Cardiac muscle cell (in vitro differentiated cells and primary cell): Measurements from ENCODE around the gene KDM3B. TPM values are rescaled to one million over a fixed set of nuclear protein-coding genes. Genes with fewer than 3 reads are reported as not detected.

Source experiments
- DNase-seq, 2 donors: peaks; one replicate each; pipeline versions ENCODE4 v3.0.0 to v3.0.0-alpha.2; 2010 to 2017; ENCODE audit warnings: low read depth in 1 of 2, low spot score in 1 of 2
- H3K27ac ChIP-seq: fragments of 200-600 bp; sonication (generic); 2 replicates; pipeline ENCODE4 v1.5.1; 2016
- H3K27me3 ChIP-seq: fragments of 200-600 bp; sonication (generic); 2 replicates; pipeline ENCODE4 v1.6.0; 2016; ENCODE audit warnings: control low read depth
- H3K36me3 ChIP-seq: fragments of 200-600 bp; sonication (generic); 2 replicates; pipeline ENCODE4 v1.5.1; 2016; ENCODE audit warnings: control low read depth
- H3K4me1 ChIP-seq: fragments of 200-600 bp; sonication (generic); 2 replicates; pipeline ENCODE4 v1.8.1; 2017; ENCODE audit warnings: low read depth, mild to moderate bottlenecking, mixed run types
- H3K4me3 ChIP-seq: fragments of 200-600 bp; sonication (generic); 2 replicates; pipeline ENCODE4 v1.5.1; 2016; ENCODE audit warnings: mild to moderate bottlenecking
- H3K9me3 ChIP-seq: fragments of 200-600 bp; sonication (generic); 2 replicates; pipeline ENCODE4 v1.5.1; 2017; ENCODE audit warnings: low read depth, mild to moderate bottlenecking, control low read depth
- polyA plus RNA-seq: library from polyadenylated mRNA; unstranded; fragments of >200 nt; fragmentation: Nextera tagmentation; extraction: Ambion mirVana; gene quantifications from 2 replicates; pipeline ENCODE4 v1.2.1, GENCODE V29; 2016
- total RNA-seq: library from RNA; depleted of rRNA; stranded (reverse); fragments of >200 nt; gene quantifications from 2 replicates; pipeline ENCODE4 v1.2.3, GENCODE V29; 2016
- TF ChIP-seq, protein P1 (sequence below): IDR thresholded peaks from 2 replicates; pipeline ENCODE4 v1.5.1; 2012; ENCODE audit warnings: low read depth, mild to moderate bottlenecking, low read length

KDM3B gene
- total and polyA plus RNA-seq, 2 experiments from 2014 or later, result 36.5 to 99.2 TPM

DNA sequence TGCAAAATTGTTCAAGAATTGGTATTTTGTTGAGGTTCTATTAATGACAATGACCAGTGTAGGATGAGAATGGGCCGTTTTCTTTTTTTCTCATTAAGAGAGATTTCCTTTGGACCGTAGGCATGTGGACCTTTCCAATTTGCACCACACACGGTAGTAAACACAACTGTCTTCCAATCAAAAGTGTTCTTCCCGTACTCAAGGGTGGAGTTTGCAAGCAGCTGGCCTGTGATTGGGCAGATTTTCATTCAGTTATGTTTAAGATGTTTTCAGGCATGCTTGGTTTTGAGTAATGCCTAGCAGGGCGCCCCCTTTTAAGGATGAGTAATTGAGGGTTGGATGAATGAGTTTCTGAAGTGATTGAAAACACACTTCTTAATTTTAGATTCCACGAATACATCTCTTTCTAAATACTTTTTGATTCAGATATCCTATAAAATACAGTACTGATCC is 2.5 kb downstream of the KDM3B start:
- Histone ChIP-seq H3K27me3 (no peaks in the 10 kb centered on the region), H3K4me3 (peak overlapping the region; percentile 81), H3K9me3 (no peaks in the 10 kb centered on the region), H3K36me3 (no peaks in the 10 kb centered on the region), H3K27ac (peak overlapping the region; percentile 98), H3K4me1 (peaks cover 20% of the 10 kb centered on the region)
- peak; percentile 71 to 78 for DNase-seq
- TF ChIP-seq, protein P1, sequence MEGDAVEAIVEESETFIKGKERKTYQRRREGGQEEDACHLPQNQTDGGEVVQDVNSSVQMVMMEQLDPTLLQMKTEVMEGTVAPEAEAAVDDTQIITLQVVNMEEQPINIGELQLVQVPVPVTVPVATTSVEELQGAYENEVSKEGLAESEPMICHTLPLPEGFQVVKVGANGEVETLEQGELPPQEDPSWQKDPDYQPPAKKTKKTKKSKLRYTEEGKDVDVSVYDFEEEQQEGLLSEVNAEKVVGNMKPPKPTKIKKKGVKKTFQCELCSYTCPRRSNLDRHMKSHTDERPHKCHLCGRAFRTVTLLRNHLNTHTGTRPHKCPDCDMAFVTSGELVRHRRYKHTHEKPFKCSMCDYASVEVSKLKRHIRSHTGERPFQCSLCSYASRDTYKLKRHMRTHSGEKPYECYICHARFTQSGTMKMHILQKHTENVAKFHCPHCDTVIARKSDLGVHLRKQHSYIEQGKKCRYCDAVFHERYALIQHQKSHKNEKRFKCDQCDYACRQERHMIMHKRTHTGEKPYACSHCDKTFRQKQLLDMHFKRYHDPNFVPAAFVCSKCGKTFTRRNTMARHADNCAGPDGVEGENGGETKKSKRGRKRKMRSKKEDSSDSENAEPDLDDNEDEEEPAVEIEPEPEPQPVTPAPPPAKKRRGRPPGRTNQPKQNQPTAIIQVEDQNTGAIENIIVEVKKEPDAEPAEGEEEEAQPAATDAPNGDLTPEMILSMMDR, result no peak

DNA sequence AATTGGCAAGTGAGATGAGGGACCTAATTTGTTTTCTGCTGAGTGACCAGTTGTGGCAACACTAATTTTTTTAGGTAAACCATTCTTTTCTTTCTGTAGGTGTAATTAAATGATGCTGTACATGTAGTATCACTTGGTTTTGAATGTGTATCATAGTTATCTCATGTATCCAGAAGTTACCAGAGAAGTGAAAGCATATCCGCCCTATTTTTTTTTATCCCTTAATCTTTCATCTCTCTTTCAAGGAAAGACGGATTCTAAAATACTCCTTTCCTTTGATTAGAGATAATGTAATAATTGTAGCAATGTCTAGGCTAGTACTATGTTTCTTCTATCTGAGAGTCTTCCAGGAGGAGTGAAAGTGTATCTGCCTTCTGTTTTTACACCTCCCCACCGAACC is 7.1 kb downstream of the KDM3B start:
- no peak overlapping the region for H3K27ac ChIP-seq
- peaks cover 12% of the 10 kb centered on the region for H3K4me1 ChIP-seq
- H3K27me3 ChIP-seq, result no peaks in the 10 kb centered on the region
- no peak overlapping the region for H3K4me3 ChIP-seq
- TF ChIP-seq, protein P1, result no peak
- H3K9me3 ChIP-seq, result no peaks in the 10 kb centered on the region
- no peak for DNase-seq
- H3K36me3 ChIP-seq, result no peaks in the 10 kb centered on the region

DNA sequence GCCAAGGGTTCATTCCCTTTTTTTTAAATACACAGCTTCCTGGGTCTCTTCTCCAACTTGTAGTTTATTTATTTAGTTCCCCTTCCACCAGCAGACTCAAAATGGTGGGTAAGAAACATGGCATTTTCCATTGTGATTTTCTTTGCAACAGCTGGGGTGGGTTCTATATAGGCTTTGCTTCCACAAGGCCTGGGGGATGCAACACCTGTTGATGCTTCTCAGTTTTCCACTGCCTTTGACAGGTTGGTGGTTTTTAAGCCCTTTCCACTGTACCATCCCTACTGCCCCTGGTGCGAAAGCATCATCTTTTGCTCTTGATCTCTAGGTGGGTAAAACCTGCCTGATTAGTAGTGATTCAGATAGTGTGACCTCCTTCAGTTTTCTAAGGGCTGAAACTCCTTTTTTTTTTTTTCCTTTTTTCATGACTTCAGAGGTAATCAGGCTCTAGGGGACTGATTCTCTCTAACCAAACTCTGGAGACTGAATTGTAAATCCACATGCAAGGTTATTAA is 8.5 kb downstream of the KDM3B start:
- no peaks in the 10 kb centered on the region for H3K9me3 ChIP-seq
- H3K27ac ChIP-seq, result no peak overlapping the region
- no peak overlapping the region for H3K4me3 ChIP-seq

DNA sequence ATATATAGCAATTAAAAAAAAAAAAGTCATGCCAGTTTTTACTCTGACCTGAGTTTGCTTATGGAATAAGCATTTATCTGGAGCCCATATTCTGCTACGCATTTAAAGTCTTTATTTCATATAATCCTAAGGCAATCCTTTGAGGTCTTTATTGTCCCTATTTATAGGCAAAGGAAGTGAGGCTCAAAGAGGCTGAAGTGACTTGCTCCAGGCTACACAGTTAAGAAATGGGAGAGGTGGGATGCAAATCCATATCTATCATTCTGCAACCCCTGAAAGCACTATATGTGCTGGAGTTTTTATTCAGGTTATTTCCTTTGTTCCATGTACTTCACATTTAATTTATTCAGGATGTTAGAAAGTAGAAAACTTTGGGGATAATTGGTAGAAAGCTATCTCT is 12.1 kb downstream of the KDM3B start:
- no peaks in the 10 kb centered on the region for H3K27me3 ChIP-seq
- no peaks in the 10 kb centered on the region for H3K9me3 ChIP-seq
- no peaks in the 10 kb centered on the region for H3K36me3 ChIP-seq
- TF ChIP-seq, protein P1, result no peak
- no peak for DNase-seq
- no peak overlapping the region for H3K27ac ChIP-seq
- H3K4me3 ChIP-seq, result no peak overlapping the region
- H3K4me1 ChIP-seq, result peaks cover 14% of the 10 kb centered on the region

More for the DNA sequence above, 8.5 kb downstream of the KDM3B start:
- Histone ChIP-seq H3K4me1 (no peaks in the 10 kb centered on the region), H3K27me3 (no peaks in the 10 kb centered on the region), H3K36me3 (no peaks in the 10 kb centered on the region)
- TF ChIP-seq, protein P1, result no peak
- DNase-seq, result no peak

DNA sequence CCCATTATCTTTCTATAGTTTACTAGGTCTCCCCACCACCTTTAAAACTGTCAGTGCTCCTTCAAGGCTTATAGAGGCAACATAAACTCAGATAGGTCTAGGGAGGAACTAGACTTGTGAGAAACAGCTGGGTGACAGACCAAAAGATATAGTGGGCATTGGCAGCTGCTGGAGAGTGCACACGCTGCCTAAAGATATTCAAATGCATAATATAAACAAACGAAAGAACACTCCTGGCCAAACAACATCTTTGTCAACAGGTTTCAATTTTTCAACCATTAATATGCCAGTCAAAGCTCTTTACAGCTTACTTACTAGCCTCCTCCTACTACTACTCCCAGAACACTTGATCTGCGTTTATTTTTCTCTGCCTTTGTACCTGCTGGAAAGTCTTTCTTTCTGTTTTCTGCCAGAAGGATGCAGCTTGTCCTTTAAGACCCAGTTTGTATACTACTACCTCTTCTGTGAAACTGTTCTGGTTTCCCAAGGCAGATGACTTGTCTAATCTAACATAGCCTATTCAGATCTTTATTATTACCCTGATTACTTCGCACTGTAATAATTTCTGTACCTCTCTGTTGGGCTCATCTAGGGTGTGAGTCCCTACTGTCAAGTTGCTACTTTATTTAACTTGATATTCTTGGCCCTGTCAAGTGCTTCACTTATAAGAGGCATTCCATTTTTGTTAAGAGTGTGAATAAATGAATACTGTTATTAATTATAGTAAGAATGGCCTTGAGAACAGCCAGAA is 14.3 kb downstream of the KDM3B start:
- DNase-seq, result no peak
- TF ChIP-seq, protein P1, result no peak
- Histone ChIP-seq H3K4me1 (peaks cover 14% of the 10 kb centered on the region), H3K36me3 (no peaks in the 10 kb centered on the region), H3K27ac (peak overlapping the region; percentile 69), H3K9me3 (no peaks in the 10 kb centered on the region), H3K4me3 (no peak overlapping the region), H3K27me3 (no peaks in the 10 kb centered on the region)
